22Rv1 (cell line): ENCODE results near the gene C10orf88.

ENCODE experiments used
- CTCF ChIP-seq: fragments of 450-650 bp; IDR thresholded peaks from 2 replicates; pipeline ENCODE4 v1.5.1; 2017; ENCODE audit warnings: mild to moderate bottlenecking
- ZFX ChIP-seq: fragments of 450-650 bp; IDR thresholded peaks from 2 replicates; pipeline ENCODE4 v1.6.1; 2017; ENCODE audit warnings: antibody characterized with exemption, borderline replicate concordance

- TF ChIP-seq CTCF (no peak), ZFX (no peak)
Measured at GRCh38 chr10:122894261-122894944, 59.6 kb downstream of the C10orf88 start.
